GM19467 (cell line): ENCODE results near the gene DBNDD1.
A peak's percentile ranks its signal among the peaks of the same experiment; 100 is the strongest.

ENCODE experiments used
- ATAC-seq: cut with Tn5 transposase; IDR thresholded peaks from one replicate; pipeline ENCODE4 v1.9.1; 2021; ENCODE audit warnings: mild to moderate bottlenecking, moderate library complexity; ENCODE audit not compliant: unreplicated experiment

Gene DBNDD1

GRCh38 chr16:90037276-90037675 is 18.0 kb upstream of the DBNDD1 start:
- ATAC-seq, result no peak

GRCh38 chr16:90035902-90036301 is 16.6 kb upstream of the DBNDD1 start:
- ATAC-seq, result no peak

GRCh38 chr16:90034504-90034903 is 15.2 kb upstream of the DBNDD1 start:
- ATAC-seq, result no peak

DNA sequence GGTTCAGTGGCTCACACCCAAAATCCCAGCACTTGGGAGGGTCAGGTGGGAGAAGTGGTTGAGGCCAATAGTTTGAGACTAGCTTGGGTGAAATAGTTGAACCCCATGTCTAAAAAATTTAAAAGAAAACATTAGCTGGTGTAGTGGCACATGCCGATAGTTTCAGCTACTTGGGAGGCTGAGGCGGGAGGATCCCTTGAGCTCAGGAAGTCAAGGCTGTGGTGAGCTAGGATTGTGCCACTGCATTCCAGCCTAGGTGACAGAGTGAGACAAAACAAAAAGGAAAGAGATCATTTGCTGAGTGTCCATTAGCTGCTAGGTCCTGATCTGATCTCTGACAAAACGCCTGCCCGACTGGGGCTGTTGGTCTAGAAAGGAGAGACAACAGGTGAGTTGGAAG is 14.1 kb upstream of the DBNDD1 start:
- no peak for ATAC-seq

DNA sequence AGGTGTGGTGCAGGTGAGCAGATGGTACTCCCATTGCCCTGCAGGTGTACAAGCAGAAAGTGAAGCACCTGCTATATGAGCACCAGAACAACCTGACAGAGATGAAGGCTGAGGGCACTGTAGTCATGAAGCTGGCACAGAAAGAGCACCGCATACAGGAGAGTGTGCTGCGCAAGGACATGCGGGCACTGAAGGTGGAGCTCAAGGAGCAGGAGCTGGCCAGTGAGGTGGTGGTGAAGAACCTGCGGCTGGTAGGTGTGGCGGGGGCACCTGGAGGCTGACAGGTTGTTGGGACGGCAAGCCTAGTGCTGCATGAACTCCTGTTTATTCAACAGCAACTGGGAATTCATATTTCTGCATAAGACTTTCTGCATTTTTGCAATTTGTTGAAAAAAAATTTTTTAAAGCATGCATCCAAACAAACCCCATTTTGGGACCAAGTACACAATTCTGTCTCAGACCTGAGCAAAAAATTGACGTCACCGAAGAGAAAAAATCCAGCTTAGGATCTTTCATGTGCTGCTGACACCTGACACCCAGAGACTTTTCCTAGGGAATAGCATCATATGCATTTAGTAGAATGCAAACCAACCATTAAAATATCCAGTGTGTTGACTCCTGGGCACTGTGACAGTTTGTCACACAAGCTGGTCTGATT is 13.5 kb upstream of the DBNDD1 start:
- ATAC-seq, result no peak

DNA sequence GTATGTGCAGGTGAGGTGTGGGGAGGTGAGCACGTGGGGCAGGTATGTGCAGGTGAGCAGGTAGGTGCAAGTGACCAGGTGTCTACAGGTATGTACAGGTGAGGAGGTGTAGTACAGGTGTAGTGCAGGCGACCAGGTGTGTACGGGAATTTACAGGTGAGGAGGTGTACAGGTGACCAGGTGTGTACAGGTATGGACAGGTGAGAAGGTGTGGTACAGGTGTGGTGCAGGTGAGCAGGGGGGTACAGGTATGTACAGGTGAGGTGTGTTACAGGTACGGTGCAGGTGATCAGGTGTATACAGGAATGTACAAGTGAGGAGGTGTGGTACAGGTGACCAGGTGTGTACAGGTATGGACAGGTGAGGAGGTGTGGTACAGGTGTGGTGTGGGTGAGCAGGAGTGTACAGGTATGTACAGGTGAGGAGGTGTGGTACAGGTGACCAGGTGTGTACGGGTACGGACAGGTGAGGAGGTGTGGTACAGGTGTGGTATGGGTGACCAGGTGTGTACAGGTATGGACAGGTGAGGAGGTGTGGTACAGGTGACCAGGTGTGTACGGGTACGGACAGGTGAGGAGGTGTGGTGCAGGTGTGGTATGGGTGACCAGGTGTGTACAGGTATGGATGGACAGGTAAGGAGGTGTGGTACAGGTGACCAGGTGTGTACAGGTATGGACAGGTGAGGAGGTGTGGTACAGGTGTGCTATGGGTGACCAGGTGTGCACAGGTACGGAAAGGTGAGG is 12.8 kb upstream of the DBNDD1 start:
- no peak for ATAC-seq

DNA sequence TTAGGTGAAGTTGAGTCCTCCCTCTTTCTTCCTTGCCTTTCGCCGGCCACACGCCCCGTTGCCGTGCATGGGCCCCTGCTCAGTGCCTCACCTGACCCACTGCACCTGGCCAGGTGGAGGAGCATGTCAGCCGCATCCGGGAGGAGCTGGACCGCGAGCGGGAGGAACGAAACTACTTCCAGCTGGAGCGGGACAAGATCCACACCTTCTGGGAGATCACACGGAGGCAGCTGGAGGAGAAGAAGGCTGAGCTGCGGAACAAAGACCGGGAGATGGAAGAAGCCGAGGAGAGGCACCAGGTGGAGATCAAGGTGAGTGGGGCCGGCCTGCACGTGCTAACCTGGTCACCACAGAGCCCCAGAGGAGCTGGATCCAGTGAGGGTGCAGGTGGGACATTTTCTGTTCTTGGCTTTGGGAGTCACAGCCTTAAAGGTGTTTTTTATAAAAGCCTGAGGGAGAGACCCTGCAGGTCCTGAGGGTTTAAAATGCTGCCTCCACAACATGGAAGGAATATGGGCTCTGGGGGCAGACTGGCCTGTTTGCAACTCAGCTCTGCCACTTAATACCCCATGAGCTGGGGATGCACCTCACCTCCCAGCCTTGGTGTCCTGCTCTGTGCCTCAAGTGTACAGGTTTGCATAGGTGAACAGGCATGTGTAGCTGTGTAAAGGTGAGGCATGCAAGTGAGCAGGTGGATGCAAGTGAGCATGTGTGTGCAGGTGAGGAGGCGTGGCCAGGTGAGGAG is 12.1 kb upstream of the DBNDD1 start:
- no peak for ATAC-seq

DNA sequence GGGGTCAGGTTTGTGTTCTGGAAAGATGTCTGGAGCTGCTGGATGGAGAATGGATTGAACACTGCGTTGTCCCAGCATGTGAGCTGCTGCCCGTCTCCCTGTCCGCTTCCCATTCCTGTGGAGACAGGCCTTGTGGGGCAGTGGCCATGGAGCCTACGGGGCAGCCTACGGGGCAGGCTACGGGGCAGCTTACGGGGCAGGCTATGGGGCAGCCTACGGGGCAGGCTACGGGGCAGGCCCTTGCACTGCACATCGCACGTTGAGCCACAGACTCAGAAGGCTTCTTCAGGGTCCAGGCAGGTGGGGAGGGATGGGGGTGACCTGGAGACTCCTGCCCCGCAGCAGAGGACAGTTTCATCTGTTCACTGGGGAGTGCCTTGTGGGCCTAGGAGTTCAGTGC is 9.7 kb upstream of the DBNDD1 start:
- no peak for ATAC-seq

DNA sequence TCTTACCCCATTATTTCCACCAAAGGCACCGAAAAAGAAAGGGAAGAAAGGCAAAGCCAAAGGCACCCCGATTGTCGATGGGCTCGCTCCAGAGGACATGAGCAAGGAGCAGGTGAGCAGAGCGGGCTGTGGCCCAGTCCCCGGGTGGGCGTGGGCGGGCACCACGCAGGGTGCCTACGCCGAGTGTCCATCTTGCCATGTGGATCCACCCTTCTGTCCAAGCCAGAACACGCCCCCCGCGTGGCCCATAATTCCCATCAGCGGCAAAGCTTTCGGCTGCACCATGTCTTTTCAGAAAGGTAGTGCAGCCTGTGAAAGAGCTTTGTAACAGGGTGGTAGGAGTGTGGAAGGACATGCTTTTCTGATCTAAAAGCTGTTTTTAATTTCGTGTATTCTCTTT is 8.4 kb upstream of the DBNDD1 start:
- no peak for ATAC-seq

DNA sequence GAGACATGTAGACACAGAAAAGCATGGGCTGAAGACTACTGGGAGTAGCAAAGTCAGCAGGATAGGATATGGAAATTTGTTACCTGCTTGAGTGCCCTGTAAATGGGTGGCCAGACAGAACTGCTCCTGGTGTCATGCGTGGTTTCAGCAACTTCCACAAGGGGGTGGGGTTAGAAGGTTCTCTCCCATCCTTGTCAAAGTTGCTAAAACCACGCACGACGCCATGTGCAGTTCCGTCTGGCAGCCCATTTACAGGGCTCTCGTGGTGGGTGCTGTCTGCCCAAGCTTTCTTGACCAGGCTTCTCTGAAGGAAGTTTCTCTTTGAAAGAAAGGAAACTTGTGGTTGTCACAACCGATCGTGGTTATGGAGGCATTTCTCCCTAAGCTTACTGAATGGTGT is 6.9 kb upstream of the DBNDD1 start:
- ATAC-seq, result no peak

GRCh38 chr16:90023078-90023447 is 3.8 kb upstream of the DBNDD1 start:
- no peak for ATAC-seq

- ATAC-seq, result peak; percentile 54
Measured at GRCh38 chr16:90022209-90023077, 3.2 kb upstream of the DBNDD1 start.

DNA sequence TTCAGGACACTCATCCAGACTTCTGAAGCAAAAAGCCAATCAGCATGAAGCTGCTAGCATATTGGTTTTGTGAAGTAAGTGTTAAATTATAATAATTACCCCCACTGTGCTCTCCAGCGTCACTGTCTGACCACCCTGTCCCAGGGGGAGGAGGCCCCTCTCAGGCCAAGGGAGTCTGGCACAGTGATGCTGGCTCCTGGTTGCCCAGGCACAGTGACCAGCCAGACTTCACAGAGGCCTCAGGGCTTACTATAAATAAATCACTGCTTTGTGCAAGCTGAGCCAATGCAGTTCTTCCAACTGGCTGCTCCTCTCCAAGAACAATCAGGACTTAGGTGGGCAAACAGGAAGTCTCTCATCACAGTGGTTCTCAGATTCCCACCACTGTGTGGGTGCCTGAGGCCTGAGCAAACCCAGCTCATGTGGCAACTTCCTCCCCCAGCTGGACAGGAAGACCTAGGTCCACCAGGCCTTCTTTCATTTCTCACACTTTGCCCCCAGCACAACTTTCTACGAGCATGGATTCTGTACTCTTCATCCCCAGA is 1.7 kb upstream of the DBNDD1 start:
- no peak for ATAC-seq

- ATAC-seq, result no peak
Measured at GRCh38 chr16:90020260-90020837, 1.1 kb upstream of the DBNDD1 start.

DNA sequence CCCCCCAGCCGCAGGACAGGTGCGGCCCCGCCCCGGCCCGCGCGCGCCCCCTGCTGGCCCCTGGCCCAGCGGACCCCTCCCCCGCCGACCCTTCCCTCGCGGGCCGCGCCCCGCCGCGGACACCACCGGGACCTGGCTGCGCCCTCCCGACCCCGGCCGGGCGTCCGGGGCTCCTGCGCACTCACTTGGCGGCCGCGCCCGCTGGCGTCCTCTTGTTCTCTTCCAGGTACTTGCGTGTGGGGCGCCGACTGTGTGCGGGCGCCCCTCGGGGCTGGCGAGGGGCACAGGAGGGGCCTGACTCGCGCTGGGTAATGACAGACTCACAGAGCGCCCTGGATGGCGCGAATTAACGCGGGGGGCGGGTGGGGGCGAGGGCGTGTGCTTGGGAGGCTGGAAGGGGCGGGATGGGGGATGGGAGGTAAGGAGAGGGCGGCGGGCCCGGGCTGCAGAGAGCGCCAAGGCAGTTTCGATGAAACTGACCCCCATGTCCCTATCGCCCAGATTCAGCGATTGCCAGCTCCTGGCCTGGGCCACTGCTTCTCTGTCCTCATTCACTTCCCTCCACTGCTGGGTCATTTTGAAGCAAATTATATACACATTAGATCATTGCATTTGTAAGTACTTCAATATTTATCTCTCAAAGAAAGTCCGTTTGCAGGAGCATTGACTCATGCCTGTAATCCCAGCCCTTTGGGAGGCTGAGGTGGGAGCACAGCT is 445 bp upstream of the DBNDD1 start:
- no peak for ATAC-seq

- ATAC-seq, result no peak
Measured at GRCh38 chr16:90018297-90018651, 982 bp downstream of the DBNDD1 start.

DNA sequence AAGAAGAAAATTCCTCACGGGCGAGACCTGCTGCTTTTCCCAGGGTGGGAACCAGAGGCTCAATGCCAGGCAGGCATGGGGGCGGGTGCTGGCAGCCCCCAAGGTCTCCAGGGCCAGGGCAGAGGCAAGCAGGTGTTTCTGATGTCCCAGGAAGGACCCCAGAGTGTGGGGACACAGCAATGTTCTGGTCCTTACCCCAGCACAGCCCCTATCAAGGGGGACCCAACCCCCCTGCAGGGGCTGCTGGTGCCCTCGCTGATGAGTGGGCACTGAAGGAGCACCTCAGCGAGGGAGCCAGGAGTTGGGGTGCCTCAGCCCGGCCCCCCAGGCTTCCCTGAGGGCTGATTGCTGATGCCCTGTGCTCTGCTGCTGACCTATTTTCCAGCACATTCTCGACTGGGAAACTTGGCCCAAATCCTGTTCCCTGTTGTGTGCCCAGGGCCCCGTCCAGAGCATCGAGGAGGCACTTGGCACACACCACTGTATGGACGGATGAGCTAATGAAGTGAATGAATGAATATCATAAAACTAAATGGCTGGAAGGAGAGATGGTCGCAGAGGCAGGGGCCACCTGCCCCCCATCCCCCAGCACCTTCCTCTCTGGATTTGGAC is 2.8 kb downstream of the DBNDD1 start:
- ATAC-seq, result no peak

DNA sequence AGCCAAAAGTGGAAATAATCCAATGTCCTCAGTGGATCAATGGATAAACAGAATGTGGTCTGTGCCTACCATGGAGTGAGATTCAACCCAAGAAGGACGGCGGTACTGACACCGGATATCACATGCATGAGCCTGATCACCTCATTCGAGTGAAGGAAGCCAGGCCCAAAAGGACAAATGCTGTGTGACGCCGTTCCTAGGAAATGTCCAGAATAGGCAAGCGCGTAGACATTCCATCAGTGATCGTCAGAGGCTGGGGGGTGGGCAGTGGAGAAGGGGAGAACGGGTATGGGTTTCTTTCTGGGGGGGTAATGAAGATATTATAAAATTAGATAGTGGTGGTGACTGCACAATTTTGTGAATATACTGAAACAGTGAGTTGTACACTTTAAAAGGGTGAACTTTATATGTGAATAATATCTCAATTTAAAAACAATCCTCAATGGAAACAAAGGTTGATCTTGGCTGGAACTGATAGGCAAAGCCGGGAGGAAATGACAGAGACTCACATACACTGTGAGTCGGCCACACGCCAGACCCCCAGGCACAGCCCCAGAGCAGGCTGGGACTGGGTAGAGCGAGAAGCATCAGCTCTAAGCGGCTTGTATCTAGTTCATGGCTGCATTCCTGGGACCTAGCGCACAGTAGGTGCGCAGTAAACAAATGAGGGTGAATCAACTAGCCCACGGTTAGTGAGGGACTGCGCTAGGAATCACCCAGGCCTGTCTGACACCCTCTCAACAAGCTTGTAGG is 3.5 kb downstream of the DBNDD1 start:
- no peak for ATAC-seq
